HepG2 (cell line): Measurements from ENCODE around the gene ARHGEF4.

Experiments used
- CBFB ChIP-seq: sonication (generic); formaldehyde crosslinking; IDR thresholded peaks from 2 replicates; pipeline ENCODE4 v1.4.0; 2020; ENCODE audit warnings: missing genetic modification reagents
- CHD2 ChIP-seq: IDR thresholded peaks from 2 replicates; pipeline ENCODE4 v1.6.1; 2011; ENCODE audit warnings: low read depth, low read length, improper control_type of control experiment
- EZH2 ChIP-seq: conservative IDR thresholded peaks from 2 replicates; pipeline ENCODE4 v1.6.1; 2012; ENCODE audit warnings: mild to moderate bottlenecking, low read depth, low read length, moderate library complexity
- HDAC6 ChIP-seq: fragments of 200-600 bp; sonication (generic); IDR thresholded peaks from 2 replicates; pipeline ENCODE4 v1.7.0; 2017; ENCODE audit warnings: mild to moderate bottlenecking, antibody characterized with exemption, low read length, low read depth
- HMG20A ChIP-seq: IDR thresholded peaks from 2 replicates; pipeline ENCODE4 v1.6.1; 2016; ENCODE audit warnings: borderline replicate concordance
- JUNB ChIP-seq: sonication (generic); formaldehyde crosslinking; IDR thresholded peaks from 2 replicates; pipeline ENCODE4 v1.8.0; 2022; ENCODE audit warnings: missing genetic modification reagents, mild to moderate bottlenecking, borderline replicate concordance
- KDM3A ChIP-seq: IDR thresholded peaks from 2 replicates; pipeline ENCODE4 v1.6.1; 2018; ENCODE audit warnings: low read depth, missing compliant biosample characterization
- SIN3A ChIP-seq: IDR thresholded peaks from 2 replicates; pipeline ENCODE4 v1.6.1; 2011; ENCODE audit warnings: low read depth, mild to moderate bottlenecking, control low read depth, low read length, borderline replicate concordance
- SRY ChIP-seq: sonication (generic); formaldehyde crosslinking; IDR thresholded peaks from 2 replicates; pipeline ENCODE4 v1.8.0; 2022; ENCODE audit warnings: mild to moderate bottlenecking, missing genetic modification reagents
- TF ChIP-seq, protein P1 (sequence below): sonication (generic); formaldehyde crosslinking; IDR thresholded peaks from 2 replicates; pipeline ENCODE4 v1.4.0; 2020; ENCODE audit warnings: missing genetic modification reagents
- TF ChIP-seq, protein P2 (sequence below): sonication (generic); formaldehyde crosslinking; IDR thresholded peaks from 2 replicates; pipeline ENCODE4 v1.4.0; 2020; ENCODE audit warnings: missing genetic modification reagents, borderline replicate concordance
- TF ChIP-seq, protein P3 (sequence below): sonication (generic); formaldehyde crosslinking; IDR thresholded peaks from 2 replicates; pipeline ENCODE4 v1.5.0; 2020; ENCODE audit warnings: mild to moderate bottlenecking, missing genetic modification reagents, moderate library complexity

DNA sequence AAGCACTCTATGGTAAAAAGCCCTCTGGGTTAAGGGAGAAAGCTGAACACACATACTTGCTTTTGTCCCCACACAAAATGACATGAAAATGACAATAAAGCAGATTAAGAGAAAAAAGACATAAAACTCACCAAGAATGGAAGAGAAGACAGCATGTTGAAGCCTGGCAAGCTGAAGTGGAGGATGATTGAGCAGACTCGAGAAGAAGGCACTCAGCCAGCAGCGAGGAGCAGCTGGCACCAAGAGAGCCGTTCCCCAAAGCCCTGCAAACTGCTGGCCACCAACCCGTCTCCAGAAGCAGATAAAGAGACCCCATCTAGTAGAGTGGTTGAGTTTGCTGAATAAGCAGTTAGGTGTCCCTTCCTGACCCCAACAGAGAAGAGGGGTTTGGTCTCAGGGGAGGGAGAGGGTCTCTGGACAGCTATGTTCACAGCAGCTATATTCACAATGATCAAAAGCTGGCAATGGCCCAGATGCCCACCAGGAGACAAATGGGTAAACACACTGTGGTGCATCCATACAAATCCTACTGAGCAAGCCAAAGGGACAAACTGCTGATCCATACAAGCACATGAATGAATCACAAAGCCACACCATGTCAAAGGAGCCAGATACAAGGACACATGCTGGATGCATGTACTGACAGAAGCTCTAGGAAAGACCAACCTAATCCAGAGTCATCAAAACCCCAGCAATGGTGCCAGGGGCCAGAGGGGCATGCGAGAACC is 219.7 kb downstream of the ARHGEF4 start:
- TF ChIP-seq, protein P1, sequence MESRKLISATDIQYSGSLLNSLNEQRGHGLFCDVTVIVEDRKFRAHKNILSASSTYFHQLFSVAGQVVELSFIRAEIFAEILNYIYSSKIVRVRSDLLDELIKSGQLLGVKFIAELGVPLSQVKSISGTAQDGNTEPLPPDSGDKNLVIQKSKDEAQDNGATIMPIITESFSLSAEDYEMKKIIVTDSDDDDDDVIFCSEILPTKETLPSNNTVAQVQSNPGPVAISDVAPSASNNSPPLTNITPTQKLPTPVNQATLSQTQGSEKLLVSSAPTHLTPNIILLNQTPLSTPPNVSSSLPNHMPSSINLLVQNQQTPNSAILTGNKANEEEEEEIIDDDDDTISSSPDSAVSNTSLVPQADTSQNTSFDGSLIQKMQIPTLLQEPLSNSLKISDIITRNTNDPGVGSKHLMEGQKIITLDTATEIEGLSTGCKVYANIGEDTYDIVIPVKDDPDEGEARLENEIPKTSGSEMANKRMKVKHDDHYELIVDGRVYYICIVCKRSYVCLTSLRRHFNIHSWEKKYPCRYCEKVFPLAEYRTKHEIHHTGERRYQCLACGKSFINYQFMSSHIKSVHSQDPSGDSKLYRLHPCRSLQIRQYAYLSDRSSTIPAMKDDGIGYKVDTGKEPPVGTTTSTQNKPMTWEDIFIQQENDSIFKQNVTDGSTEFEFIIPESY (CRISPR knock-in tag) = no peak
- TF ChIP-seq, protein P2, sequence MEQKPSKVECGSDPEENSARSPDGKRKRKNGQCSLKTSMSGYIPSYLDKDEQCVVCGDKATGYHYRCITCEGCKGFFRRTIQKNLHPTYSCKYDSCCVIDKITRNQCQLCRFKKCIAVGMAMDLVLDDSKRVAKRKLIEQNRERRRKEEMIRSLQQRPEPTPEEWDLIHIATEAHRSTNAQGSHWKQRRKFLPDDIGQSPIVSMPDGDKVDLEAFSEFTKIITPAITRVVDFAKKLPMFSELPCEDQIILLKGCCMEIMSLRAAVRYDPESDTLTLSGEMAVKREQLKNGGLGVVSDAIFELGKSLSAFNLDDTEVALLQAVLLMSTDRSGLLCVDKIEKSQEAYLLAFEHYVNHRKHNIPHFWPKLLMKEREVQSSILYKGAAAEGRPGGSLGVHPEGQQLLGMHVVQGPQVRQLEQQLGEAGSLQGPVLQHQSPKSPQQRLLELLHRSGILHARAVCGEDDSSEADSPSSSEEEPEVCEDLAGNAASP (CRISPR knock-in tag) = no peak
- TF ChIP-seq EZH2 = no peak
- no peak for TF ChIP-seq CBFB (CRISPR knock-in tag)
- TF ChIP-seq CHD2 = no peak
- TF ChIP-seq KDM3A (CRISPR knock-in tag) = no peak
- no peak for TF ChIP-seq SIN3A
- TF ChIP-seq, protein P3, sequence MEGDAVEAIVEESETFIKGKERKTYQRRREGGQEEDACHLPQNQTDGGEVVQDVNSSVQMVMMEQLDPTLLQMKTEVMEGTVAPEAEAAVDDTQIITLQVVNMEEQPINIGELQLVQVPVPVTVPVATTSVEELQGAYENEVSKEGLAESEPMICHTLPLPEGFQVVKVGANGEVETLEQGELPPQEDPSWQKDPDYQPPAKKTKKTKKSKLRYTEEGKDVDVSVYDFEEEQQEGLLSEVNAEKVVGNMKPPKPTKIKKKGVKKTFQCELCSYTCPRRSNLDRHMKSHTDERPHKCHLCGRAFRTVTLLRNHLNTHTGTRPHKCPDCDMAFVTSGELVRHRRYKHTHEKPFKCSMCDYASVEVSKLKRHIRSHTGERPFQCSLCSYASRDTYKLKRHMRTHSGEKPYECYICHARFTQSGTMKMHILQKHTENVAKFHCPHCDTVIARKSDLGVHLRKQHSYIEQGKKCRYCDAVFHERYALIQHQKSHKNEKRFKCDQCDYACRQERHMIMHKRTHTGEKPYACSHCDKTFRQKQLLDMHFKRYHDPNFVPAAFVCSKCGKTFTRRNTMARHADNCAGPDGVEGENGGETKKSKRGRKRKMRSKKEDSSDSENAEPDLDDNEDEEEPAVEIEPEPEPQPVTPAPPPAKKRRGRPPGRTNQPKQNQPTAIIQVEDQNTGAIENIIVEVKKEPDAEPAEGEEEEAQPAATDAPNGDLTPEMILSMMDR (CRISPR knock-in tag) = no peak
- TF ChIP-seq SRY (CRISPR knock-in tag) = no peak
- no peak for TF ChIP-seq JUNB (CRISPR knock-in tag)
- TF ChIP-seq HDAC6 = no peak
- TF ChIP-seq HMG20A = no peak
